Measurements from ENCODE around the gene MTF2. TPM values are rescaled to one million over a fixed set of nuclear protein-coding genes. Genes with fewer than 3 reads are reported as not detected.

The MTF2 gene
- total RNA-seq, 1 donor from 2014 or later = 16.7 TPM

DNA sequence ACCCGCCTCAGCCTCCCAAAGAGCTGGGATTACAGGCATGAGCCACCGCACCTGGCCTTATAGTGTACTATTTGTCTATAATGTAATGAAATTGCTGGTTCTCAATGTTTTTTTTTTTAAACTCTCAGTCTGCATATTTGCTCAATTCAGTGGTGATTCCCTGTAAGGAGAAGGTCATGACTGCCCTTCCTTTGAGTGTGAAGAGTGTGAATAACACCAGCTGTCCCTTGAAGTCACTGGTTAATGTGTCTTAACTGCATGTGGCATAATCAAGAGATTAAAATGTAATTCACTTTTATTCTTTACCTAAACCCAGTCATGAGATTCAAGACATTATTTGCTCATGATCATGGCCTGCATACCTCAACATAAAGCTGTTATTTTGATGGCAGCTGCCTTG is 30.5 kb downstream of the MTF2 start:
- Histone ChIP-seq H3K27ac (no peak overlapping the region), H3K36me3 (peaks cover 0 to 4% of the 10 kb centered on the region in 2 donors), H3K27me3 (no peaks in the 10 kb centered on the region), H3K9me3 (no peaks in the 10 kb centered on the region), H3K4me1 (peaks cover 12% of the 10 kb centered on the region), H3K4me3 (no peak overlapping the region)
- TF ChIP-seq, protein P1, sequence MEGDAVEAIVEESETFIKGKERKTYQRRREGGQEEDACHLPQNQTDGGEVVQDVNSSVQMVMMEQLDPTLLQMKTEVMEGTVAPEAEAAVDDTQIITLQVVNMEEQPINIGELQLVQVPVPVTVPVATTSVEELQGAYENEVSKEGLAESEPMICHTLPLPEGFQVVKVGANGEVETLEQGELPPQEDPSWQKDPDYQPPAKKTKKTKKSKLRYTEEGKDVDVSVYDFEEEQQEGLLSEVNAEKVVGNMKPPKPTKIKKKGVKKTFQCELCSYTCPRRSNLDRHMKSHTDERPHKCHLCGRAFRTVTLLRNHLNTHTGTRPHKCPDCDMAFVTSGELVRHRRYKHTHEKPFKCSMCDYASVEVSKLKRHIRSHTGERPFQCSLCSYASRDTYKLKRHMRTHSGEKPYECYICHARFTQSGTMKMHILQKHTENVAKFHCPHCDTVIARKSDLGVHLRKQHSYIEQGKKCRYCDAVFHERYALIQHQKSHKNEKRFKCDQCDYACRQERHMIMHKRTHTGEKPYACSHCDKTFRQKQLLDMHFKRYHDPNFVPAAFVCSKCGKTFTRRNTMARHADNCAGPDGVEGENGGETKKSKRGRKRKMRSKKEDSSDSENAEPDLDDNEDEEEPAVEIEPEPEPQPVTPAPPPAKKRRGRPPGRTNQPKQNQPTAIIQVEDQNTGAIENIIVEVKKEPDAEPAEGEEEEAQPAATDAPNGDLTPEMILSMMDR (IDR thresholded peaks at IDR 0.05) = no peak
- TF ChIP-seq POLR2AphosphoS5 (IDR thresholded peaks at IDR 0.05; ENCODE audit: insufficient read depth in 1 of 2, low read depth in 1 of 2) = no peak
- no peak for TF ChIP-seq POLR2A (IDR thresholded peaks at IDR 0.05)
- DNase-seq (ENCODE audit: extremely low spot score in 2 of 2) = no peak
- intact Hi-C loops (cut with DNase I) = no loop called here

DNA sequence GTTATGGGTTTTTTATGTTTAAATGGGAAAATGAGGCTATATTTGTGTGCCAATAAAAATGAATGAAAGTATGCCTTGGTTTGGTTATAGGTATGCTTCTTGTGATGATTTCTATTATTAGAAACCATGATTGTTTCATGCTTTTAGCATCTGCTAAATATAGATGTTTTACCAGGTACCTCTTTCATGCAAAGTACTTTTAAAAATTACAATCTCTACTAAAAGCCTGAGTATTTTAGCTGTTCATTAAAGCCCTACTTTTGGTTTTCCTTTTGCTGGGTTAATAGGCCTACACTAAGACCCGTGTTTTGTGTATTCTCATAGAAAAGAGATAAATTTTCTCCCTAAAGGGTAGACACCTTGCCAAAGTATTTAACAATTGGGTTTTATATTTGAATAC is 32.0 kb downstream of the MTF2 start:
- no peak for DNase-seq (ENCODE audit: extremely low spot score in 2 of 2)
- H3K27ac ChIP-seq = no peak overlapping the region
- H3K9me3 ChIP-seq = no peaks in the 10 kb centered on the region
- TF ChIP-seq, protein P1 (IDR thresholded peaks at IDR 0.05) = no peak
- TF ChIP-seq POLR2AphosphoS5 (IDR thresholded peaks at IDR 0.05; ENCODE audit: insufficient read depth in 1 of 2, low read depth in 1 of 2) = no peak
- no peak for TF ChIP-seq POLR2A (IDR thresholded peaks at IDR 0.05)
- H3K36me3 ChIP-seq = peaks cover 0 to 12% of the 10 kb centered on the region in 2 donors
- H3K4me3 ChIP-seq = no peak overlapping the region
- H3K27me3 ChIP-seq = no peaks in the 10 kb centered on the region
- intact Hi-C loops (cut with DNase I) = no loop called here
- peaks cover 12% of the 10 kb centered on the region for H3K4me1 ChIP-seq

DNA sequence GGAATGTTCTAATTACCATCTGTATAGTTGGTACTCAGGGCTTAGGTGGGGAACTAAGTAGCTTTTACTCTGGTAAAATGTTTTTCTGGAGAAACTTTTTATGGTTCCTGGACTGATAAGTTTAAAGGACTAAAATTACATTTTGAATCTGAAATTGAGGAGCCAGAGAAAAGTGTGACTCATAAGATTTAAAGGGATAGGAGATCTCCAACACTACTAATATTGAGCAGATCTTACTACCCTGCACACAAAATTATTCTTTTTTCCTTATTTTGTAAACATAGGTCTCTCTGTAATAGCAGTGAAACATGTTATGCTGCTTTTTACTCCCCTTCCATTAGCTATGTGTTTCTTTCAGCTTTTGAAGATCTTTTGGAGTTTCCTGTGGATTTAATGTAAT is 32.5 kb downstream of the MTF2 start:
- no peak for DNase-seq (ENCODE audit: extremely low spot score in 2 of 2)
- TF ChIP-seq POLR2A (IDR thresholded peaks at IDR 0.05) = no peak
- TF ChIP-seq POLR2AphosphoS5 (IDR thresholded peaks at IDR 0.05; ENCODE audit: insufficient read depth in 1 of 2, low read depth in 1 of 2) = no peak
- TF ChIP-seq, protein P1 (IDR thresholded peaks at IDR 0.05) = no peak
- no peaks in the 10 kb centered on the region for H3K9me3 ChIP-seq
- intact Hi-C loops (cut with DNase I) = no loop called here
- H3K36me3 ChIP-seq = peaks cover 0 to 17% of the 10 kb centered on the region in 2 donors
- H3K4me1 ChIP-seq = peaks cover 12% of the 10 kb centered on the region
- H3K27ac ChIP-seq = no peak overlapping the region
- H3K27me3 ChIP-seq = no peaks in the 10 kb centered on the region
- H3K4me3 ChIP-seq = no peak overlapping the region

DNA sequence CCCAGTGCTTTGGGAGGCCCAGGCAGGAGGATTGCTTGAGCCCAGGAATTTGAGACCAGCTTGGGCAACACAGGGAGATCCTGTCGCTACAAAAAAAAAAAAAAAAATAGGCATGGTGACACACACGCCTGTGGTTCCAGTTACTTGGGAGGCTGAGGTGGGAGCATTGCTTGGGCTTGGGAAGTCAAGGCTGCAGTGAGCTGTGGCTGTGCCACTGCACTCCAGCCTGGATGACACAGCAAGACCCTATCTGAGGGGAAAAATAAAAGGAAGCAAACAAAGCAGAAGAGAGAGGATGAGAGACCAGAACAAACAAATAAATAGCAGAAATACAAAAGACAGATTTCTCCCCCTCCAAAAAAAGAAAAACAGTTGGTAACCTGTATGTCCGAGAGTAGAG is 34.0 kb downstream of the MTF2 start:
- Histone ChIP-seq H3K9me3 (no peaks in the 10 kb centered on the region), H3K4me3 (no peak overlapping the region), H3K4me1 (peaks cover 12% of the 10 kb centered on the region), H3K27ac (no peak overlapping the region), H3K27me3 (no peaks in the 10 kb centered on the region), H3K36me3 (peaks cover 0 to 14% of the 10 kb centered on the region in 2 donors)
- TF ChIP-seq, protein P1 (IDR thresholded peaks at IDR 0.05) = no peak
- TF ChIP-seq POLR2AphosphoS5 (IDR thresholded peaks at IDR 0.05; ENCODE audit: insufficient read depth in 1 of 2, low read depth in 1 of 2) (no peak), POLR2A (IDR thresholded peaks at IDR 0.05) (no peak)
- intact Hi-C loops (cut with DNase I) = no loop called here
- no peak for DNase-seq (ENCODE audit: extremely low spot score in 2 of 2)

DNA sequence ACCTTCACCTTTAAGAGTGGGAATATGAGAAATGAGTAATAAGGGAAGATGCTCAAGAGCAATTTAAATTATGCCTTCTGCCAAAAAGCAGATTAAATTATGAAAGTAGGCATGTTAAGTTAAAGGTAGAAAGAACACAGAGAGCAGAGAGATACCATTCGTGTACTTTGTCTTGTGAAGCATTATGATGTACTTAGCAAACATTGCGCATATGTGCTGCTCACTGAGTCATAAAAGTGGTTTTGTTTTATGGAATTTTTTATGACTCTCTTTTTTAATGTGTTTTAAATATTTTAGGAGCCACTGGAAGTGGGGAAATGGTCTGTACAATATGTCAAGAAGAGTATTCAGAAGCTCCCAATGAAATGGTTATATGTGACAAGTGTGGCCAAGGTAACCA is 35.3 kb downstream of the MTF2 start:
- Histone ChIP-seq H3K4me1 (peaks cover 12% of the 10 kb centered on the region), H3K36me3 (peaks cover 0 to 22% of the 10 kb centered on the region in 2 donors), H3K4me3 (no peak overlapping the region), H3K27ac (no peak overlapping the region), H3K9me3 (no peaks in the 10 kb centered on the region), H3K27me3 (no peaks in the 10 kb centered on the region)
- no peak for TF ChIP-seq POLR2AphosphoS5 (IDR thresholded peaks at IDR 0.05; ENCODE audit: insufficient read depth in 1 of 2, low read depth in 1 of 2)
- no peak for TF ChIP-seq POLR2A (IDR thresholded peaks at IDR 0.05)
- TF ChIP-seq, protein P1 (IDR thresholded peaks at IDR 0.05) = no peak
- intact Hi-C loops (cut with DNase I) = no loop called here
- DNase-seq (ENCODE audit: extremely low spot score in 2 of 2) = no peak
